Measurements from ENCODE around the gene SERPINA6. TPM values are rescaled to one million over a fixed set of nuclear protein-coding genes. Genes with fewer than 3 reads are reported as not detected.
"Not testable (repeated sequence)": the region's sequence is repeated elsewhere in the genome, so short reads cannot be mapped to it uniquely, and the experiment has no call there.

The SERPINA6 gene
- total RNA-seq, 1 donor from 2014 or later, result not detected

GRCh38 chr14:94306047-94306978, 16.8 kb downstream of the SERPINA6 start:
- TF ChIP-seq CTCF (IDR thresholded peaks at IDR 0.05; ENCODE audit: insufficient read depth, low read length, poor library complexity, severe bottlenecking), result no peak
- no peaks in the 10 kb centered on the region for H3K36me3 ChIP-seq (ENCODE audit: control insufficient read depth, insufficient read depth, low read length)
- no peak for DNase-seq (ENCODE audit: low read depth)
- H3K4me3 ChIP-seq (ENCODE audit: low read depth, low read length), result no peak overlapping the region
- H3K27me3 ChIP-seq (ENCODE audit: control insufficient read depth, insufficient read depth, low read length), result no peaks in the 10 kb centered on the region

DNA sequence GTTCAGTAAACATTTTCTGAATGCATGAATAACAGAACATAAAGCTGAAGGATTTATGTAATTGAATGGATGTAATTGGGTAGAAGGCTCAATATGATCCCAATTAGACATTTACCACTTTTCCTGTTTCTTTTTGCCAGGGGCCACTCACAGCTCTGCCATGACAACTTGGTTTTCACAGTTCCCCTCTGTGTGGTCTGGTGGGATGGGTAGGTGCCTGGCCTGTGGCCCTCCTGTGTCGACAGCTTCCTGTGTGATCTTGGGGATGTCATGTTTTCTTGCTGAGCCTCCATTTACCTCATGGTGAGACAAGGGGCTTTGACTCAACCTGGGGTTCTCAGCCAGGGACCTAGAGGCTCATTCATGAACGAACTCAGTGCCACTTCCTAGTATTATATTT, 17.5 kb downstream of the SERPINA6 start:
- no peak for TF ChIP-seq CTCF (IDR thresholded peaks at IDR 0.05; ENCODE audit: insufficient read depth, low read length, poor library complexity, severe bottlenecking)

DNA sequence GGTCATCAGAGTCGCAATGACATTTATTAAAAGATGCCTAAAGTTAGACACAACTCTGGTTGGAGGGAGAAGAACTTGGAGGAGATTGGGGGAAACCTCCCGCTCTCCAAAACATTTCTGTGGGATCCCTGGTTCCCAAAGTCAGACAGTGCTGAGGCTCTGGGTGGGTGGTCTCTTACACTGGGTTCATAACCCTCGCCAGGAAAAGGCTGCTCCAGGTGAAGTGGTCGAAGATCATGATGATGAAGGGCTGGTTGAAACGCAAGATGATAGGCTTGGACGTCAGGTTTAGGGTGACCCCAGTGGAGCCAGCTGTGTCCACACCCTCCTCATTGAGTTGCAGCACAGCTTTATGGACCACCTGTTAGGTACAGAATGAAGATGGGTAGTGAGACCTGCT, 18.9 kb downstream of the SERPINA6 start:
- no peaks in the 10 kb centered on the region for H3K36me3 ChIP-seq (ENCODE audit: control insufficient read depth, insufficient read depth, low read length)
- no peak overlapping the region for H3K4me3 ChIP-seq (ENCODE audit: low read depth, low read length)
- H3K27me3 ChIP-seq (ENCODE audit: control insufficient read depth, insufficient read depth, low read length), result no peaks in the 10 kb centered on the region
- DNase-seq (ENCODE audit: low read depth), result no peak
- no peak for TF ChIP-seq CTCF (IDR thresholded peaks at IDR 0.05; ENCODE audit: insufficient read depth, low read length, poor library complexity, severe bottlenecking)

More for the DNA sequence above, 17.5 kb downstream of the SERPINA6 start:
- H3K4me3 ChIP-seq (ENCODE audit: low read depth, low read length), result no peak overlapping the region
- H3K36me3 ChIP-seq (ENCODE audit: control insufficient read depth, insufficient read depth, low read length), result no peaks in the 10 kb centered on the region
- DNase-seq (ENCODE audit: low read depth), result no peak
- no peaks in the 10 kb centered on the region for H3K27me3 ChIP-seq (ENCODE audit: control insufficient read depth, insufficient read depth, low read length)

GRCh38 chr14:94303111-94303510, 20.0 kb downstream of the SERPINA6 start:
- Histone ChIP-seq H3K36me3 (ENCODE audit: control insufficient read depth, insufficient read depth, low read length) (no peaks in the 10 kb centered on the region), H3K27me3 (ENCODE audit: control insufficient read depth, insufficient read depth, low read length) (no peaks in the 10 kb centered on the region), H3K4me3 (ENCODE audit: low read depth, low read length) (no peak overlapping the region)
- DNase-seq (ENCODE audit: low read depth), result no peak
- TF ChIP-seq CTCF (IDR thresholded peaks at IDR 0.05; ENCODE audit: insufficient read depth, low read length, poor library complexity, severe bottlenecking), result no peak

- DNase-seq (ENCODE audit: low read depth), result no peak
- no peak for TF ChIP-seq CTCF (IDR thresholded peaks at IDR 0.05; ENCODE audit: insufficient read depth, low read length, poor library complexity, severe bottlenecking)
- Histone ChIP-seq H3K36me3 (ENCODE audit: control insufficient read depth, insufficient read depth, low read length) (no peaks in the 10 kb centered on the region), H3K4me3 (ENCODE audit: low read depth, low read length) (no peak overlapping the region), H3K27me3 (ENCODE audit: control insufficient read depth, insufficient read depth, low read length) (no peaks in the 10 kb centered on the region)
Measured at GRCh38 chr14:94298130-94298529, 25.0 kb downstream of the SERPINA6 start.

DNA sequence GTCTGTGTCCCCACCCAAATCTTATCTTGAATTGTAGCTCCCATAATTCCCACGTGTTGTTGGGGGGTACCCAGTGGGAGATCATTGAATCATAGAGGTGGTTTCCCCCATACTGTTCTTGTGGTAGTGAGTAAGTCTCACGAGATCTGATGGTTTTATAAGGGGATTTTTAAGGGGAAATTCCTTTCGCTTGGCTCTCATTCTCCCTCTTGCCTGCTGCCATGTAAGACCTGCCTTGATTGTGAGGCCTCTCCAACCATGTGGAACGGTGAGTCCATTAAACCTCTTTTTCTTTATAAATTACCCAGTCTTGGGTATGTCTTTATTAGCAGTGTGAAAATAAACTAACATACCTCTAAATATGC, 27.0 kb downstream of the SERPINA6 start:
- not testable (repeated sequence) for H3K4me3 ChIP-seq (ENCODE audit: low read depth, low read length); DNase-seq (ENCODE audit: low read depth); H3K36me3 ChIP-seq (ENCODE audit: control insufficient read depth, insufficient read depth, low read length); H3K27me3 ChIP-seq (ENCODE audit: control insufficient read depth, insufficient read depth, low read length)

Measured in kidney epithelial cell (primary cell).